ENCODE measurements around the gene SF3B1.
"Not testable (repeated sequence)": the region's sequence is repeated elsewhere in the genome, so short reads cannot be mapped to it uniquely, and the experiment has no call there.

Gene SF3B1, protein sequence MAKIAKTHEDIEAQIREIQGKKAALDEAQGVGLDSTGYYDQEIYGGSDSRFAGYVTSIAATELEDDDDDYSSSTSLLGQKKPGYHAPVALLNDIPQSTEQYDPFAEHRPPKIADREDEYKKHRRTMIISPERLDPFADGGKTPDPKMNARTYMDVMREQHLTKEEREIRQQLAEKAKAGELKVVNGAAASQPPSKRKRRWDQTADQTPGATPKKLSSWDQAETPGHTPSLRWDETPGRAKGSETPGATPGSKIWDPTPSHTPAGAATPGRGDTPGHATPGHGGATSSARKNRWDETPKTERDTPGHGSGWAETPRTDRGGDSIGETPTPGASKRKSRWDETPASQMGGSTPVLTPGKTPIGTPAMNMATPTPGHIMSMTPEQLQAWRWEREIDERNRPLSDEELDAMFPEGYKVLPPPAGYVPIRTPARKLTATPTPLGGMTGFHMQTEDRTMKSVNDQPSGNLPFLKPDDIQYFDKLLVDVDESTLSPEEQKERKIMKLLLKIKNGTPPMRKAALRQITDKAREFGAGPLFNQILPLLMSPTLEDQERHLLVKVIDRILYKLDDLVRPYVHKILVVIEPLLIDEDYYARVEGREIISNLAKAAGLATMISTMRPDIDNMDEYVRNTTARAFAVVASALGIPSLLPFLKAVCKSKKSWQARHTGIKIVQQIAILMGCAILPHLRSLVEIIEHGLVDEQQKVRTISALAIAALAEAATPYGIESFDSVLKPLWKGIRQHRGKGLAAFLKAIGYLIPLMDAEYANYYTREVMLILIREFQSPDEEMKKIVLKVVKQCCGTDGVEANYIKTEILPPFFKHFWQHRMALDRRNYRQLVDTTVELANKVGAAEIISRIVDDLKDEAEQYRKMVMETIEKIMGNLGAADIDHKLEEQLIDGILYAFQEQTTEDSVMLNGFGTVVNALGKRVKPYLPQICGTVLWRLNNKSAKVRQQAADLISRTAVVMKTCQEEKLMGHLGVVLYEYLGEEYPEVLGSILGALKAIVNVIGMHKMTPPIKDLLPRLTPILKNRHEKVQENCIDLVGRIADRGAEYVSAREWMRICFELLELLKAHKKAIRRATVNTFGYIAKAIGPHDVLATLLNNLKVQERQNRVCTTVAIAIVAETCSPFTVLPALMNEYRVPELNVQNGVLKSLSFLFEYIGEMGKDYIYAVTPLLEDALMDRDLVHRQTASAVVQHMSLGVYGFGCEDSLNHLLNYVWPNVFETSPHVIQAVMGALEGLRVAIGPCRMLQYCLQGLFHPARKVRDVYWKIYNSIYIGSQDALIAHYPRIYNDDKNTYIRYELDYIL

DNA sequence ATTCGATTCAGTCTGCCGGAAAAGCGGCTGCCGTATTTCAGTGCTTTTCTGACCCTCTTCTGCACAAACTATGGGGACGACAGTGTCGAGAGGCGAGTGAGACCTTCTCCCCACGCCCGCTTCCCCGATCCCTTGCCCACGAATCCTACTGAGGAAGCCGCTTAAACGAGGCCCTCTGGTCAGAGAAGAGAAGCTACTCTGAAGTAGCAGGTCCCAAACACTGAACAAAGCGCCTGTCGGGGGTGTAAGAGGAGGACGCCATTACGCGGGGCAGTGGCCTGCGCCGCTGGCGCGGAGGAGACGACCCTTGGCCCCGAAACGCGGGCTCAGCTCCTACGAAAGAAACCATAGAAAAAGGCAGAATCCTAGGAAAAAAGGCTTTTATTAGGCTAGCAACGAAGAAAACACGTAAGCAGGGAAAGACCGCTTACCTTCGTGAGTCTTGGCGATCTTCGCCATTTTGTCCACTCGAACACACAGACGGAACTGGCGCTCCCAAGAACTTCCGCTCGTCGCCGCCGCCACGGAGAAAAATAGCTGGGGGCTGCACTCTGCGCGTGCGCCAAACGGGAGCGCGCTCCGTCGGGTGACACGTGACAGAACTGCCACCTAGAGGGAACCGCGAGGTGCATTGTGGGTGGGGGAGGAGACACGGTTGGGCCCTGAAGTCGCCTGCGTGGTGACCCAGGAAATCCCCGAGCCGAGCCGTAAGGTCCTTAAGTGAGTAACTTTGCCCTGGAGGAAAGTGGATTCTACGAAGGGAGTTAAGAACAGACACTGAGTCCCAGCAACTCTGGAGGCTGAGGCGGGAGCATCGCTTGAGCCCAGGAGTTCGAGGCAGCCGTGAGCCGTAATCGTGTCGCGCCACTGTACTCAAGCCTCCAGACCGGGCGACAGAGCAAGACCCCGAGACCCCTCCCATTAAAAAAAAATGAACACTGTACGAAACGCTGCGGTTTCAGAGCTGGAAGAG is at the start of gene SF3B1:
Gene SF3B1 (minus strand): TSS at position 488 of the 973 bp plus-strand sequence. CDS start 29 bp downstream, at position 459.
- DNase-seq: peak; percentile 98

DNA sequence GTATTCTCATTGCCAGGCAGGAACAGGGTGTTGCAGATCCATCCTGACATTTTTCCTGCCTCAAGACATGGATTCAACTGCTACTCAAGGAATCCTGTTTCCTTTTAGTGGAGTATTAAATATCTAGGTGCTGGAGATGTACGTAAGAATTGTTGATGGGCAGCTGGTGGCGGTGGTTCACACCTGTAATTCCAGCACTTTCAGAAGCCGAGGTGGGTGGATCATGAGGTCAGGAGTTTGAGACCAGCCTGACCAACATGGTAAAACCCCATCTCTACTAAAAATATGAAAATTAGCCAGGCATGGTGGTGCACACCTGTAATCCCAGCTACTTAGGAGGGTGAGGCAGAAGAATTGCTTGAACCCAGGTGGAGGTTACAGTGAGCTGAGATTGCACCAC is 49.4 kb upstream of the SF3B1 start:
- not testable (repeated sequence) for DNase-seq

DNA sequence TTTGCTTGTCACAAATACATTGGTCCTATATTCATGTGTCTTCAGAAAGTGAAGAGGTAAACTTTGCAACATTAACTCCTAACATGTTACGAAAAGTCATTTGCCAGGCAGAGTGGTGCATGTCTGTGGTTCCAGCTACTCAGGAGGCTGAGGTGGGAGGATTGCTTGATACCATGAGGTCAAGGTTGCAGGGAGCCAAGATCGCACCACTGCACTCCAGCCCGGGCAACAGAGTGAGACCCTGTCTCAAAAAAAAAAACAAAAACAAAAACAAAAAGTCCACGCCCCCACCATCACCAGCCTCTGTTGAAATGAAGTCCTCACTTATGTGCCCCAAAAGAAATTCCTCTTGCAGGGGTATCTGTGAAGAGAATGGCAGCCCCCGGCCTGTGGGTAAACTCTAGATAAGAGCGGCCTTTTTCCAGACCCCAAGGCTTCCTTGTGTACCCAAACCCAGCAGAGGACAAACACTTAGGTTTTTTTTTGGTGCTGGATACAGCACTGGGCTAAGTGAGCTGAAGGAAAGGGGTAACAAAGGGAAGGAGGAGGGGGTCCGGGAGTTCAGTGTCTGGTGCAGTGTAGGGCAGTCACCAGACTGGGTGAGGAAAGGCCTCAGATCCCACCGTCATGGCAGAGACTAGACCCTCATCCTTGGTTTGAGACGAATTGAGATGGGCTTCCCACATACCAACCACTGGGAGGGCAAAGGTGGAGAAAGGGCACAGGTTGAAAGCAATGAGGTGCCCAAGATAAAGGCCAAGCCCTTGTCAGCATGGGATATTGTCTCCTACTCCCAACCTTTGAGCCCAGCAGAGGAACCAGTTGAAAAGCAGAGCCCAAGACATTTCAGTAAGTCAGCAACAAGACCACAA is 45.6 kb upstream of the SF3B1 start:
- no peak for DNase-seq

DNA sequence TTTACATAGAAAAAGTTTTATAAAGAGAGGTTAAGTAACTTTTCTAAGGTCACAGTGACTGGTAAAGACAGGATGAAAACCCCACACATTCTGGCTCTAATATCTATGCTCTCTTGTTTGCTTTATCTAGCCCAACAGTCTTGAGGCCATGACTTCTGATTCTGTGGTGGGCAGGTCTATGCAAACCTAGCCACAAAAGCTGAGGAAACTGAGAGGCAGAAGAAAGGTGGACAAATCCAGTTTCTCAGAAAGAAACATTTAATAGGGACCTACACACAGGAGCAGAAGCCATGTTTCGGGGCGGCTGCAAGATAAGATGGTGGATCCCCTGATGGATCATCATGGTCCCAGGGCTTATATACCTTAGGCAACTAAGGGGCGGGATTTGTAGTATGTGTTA is 43.0 kb upstream of the SF3B1 start:
- DNase-seq: no peak

DNA sequence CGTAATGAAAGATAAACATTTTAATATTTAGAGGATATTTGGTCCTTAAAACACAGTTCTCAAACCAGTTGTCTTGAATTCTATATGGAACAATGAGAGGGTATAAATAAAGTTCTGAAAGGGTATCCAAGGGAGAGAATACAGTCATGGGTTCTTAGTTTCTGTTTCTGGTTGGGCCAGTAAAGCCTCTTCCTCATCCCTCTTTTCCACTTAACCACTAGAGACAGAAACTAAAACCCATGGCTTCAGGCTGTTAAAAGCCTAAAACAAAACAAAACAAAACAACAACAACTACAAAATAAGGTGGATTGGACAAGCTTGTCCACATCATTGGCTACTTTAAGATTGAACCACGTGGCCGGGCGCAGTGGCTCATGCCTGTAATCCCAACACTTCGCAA is 37.3 kb upstream of the SF3B1 start:
- no peak for DNase-seq

DNA sequence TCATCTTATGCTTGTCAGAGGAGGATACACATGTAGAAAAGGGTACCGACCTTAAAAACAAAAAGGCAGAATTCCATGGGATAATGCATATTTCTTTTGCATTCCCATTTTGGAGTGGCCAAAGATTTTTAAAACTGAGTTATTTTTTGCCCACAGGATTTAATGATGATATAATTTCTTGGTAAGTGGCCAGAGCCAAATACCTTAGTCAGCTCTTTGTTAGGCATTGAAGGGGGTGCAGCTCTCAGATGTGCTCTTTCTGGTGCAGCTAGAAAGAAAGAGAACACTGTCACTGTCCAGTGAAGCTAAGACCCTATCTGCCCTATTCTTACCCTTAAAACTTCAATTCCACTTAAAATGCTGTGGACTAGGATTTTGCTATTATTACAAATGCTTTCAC is 29.3 kb upstream of the SF3B1 start:
- no peak for DNase-seq

DNA sequence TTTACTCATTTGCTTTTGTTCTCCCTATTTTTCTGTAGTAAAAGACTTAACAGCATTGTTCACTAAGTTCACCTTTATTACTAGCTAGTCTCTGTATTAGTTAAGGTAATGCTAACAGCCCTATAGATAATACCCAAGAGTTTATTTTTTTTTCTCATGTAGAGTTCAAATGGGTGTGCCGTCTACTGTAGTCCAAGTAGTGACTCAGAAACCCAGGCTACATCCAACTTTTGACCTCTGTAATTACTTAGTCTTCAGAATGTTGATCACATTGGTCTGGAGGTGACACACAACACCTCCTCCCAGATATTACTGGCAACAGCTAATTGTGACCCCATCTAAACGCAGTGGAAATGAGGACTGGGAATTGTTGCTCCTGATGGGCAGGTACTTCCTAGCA is 26.2 kb upstream of the SF3B1 start:
- no peak for DNase-seq

DNA sequence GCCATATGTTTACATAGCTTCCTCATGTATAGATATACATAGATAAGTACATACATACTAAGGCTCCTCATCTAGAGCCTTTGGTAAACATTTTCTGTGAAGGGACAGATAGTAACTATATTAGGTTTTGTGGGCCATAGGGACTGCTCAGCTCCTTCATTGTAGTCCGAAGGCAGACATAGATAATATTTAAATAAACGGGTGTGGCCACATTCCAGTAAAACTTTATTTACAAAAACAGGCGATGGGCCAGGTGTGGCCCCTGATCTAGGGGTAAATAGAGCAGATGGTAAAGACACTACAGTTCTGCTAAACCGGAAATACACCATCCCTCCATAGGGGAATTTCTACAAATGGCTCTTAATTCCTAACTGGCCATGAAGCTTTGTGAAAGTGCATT is 25.8 kb upstream of the SF3B1 start:
- no peak for DNase-seq

DNA sequence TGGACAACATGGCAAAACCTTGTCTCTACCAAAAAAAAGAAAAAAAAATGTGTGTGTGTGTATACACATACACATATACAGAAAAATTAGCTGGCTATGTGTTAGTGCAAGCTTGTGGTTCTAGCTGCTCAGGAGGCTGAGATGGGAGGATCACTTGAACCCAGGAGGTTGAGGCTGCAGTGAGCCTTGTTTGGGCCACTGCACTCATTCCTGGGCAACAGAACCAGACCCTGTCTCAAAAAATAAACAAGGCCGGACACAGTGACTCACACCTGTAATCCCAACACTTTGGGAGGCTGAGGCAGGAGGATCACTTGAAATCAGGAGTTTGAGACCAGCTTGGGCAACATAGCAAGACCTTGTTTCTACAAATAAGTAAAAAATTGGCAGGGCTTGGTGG is 20.6 kb upstream of the SF3B1 start:
- no peak for DNase-seq

DNA sequence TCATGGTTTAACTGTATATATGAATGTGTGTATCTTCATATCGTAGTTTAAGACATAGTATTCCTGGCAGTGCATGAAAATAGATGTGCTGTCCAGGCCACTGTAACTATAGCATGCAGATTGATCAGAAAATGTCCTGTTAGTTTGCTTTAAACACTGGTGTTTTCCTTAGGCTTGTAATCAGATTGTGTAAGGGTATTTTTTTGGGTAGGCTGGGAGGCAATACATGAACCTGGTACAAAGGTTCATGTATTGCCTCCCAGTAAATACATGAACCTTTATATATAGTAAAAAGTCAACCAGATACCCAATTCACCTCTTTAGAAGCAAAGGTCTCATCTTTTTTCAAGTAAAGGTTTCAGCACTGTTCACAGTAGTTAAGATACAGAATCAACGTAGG is 20.1 kb upstream of the SF3B1 start:
- DNase-seq: no peak

DNA sequence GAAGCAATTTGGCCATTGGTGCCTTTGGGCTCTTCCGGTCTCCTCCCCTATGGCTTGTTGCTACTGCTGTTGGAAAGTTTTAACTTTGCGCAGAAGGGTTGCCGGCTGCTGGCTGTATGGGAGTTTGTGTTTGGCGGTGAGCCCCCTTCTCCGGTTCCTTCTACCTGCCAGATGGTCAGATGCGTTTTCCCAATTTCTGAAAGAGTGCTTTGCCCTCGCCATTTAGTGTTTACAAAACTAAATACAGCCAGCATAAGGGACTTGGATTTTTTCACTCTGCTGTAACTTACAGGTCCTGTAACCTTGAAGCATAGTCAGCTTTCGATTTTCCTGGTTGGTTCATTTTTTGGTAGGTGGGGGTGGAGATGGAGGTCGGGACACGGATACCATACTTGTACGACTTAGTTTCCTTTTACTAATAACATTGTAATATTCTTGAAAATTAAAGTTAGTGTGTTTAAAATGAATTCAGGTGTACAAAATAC is 19.1 kb upstream of the SF3B1 start:
- no peak for DNase-seq

DNA sequence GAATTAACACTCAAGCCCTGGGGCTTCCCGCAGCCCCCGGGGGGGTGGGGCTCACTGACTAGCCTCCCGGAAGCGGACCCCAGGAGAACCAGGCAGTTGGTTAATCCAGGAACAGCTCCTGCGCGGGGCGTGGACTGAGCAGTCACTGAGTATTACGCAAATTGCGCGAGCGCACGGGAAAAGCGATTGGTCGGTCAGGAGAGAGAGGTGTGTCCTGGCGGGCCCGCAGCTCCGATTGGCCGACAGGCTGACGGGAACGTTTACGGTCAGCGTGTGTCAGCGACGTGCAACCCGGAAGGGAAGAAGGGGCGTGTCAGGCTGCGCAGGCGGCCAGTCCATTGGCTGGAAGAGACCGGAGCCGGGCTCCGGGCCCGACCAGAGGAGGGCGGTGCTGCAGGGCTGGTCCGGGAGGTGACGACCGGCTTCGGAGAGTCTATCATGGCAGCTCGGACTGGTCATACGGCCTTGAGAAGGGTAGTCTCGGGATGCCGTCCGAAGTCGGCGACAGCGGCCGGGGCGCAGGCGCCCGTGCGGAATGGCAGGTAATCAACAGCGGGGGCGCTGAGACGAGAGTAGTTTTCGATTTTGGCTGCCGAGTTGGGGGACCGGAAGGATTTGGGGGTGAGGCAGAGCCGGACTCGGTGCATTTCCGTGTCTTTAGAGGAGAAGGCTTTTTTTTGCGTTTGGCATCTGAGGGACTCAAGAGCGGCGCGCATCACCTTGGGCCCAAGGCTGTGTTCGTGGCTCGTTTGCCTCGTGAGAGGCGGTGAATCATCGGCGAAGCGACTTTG is 18.5 kb upstream of the SF3B1 start, which contains the start of gene COQ10B:
Gene COQ10B (plus strand): TSS at position 430 of the 791 bp plus-strand sequence. CDS start 9 bp downstream, at position 439.
- DNase-seq: peak; percentile 97

DNA sequence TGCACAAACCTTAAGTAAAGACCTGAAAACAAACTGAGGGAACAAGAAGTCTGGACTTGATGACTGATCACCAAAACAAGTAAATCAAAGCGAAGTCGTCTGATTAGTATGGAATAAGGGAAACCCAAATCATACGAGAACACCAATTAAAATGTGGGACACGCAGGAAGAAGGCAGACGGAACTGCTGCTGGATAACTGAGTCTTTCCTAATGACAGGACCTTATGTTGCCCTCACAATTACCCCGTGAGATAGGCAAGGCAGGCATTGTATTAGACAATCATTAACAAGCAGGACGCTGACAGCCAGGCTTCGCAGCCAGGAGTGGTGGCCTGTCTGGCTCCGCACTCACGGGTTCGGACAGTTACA is 17.9 kb upstream of the SF3B1 start:
- DNase-seq: no peak

DNA sequence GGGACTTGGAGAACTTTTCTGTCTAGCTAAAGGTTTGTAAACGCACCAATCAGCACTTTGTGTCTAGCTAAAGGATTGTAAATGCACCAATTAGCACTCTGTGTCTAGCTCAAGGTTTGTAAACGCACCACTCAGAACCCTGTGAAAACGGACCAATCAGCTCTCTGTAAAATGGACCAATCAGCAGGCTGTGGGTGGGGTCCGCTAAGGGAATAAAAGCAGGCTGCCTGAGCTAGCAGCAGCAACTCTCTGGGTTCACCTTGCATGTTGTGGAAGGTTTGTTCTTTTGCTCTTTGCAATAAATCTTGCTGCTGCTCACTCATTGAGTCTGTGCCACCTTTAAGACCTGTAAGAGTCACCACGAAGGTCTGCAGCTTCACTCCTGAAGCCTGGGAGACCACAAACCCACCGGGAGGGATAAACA is 16.1 kb upstream of the SF3B1 start:
- DNase-seq: not testable (repeated sequence)

DNA sequence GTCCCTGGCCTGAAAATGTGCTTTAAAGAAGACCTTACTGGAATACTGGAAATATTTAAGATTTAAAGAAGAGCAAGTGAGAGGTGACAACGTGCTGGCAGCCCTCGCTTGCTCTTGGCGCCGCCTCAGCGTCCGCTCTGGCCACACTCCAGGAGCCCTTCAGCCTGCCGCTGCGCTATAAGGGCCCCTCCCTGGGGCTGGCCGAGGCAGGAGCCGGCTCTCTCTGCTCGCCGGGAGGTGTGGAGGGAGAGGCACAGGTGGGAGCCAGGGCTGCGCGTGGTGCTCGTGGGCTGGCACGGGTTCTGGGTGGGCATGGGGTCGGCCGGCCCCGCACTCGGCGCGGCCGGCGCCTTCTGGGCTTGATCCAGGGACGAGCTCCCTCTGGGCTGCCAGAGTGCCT is 15.6 kb upstream of the SF3B1 start:
- DNase-seq: no peak

DNA sequence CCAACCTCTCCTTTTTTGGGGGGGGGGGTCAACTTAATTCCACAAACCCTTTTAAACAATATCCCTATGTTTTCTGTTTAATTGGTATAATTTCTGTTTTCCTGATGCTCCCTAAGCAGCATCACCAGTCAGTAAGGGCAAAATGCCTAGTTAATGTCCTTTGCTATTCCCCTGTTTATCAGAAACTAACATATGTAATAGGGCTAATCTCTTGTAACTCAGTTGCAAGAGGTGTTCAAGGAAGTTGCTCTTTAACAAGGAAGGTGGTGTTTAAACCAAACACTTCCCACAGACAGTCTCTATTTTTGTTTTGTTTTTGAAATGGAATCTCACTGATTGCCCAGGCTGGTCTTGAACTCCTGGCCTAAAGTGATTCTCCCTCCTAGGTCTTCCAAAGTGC is 12.0 kb upstream of the SF3B1 start:
- no peak for DNase-seq

DNA sequence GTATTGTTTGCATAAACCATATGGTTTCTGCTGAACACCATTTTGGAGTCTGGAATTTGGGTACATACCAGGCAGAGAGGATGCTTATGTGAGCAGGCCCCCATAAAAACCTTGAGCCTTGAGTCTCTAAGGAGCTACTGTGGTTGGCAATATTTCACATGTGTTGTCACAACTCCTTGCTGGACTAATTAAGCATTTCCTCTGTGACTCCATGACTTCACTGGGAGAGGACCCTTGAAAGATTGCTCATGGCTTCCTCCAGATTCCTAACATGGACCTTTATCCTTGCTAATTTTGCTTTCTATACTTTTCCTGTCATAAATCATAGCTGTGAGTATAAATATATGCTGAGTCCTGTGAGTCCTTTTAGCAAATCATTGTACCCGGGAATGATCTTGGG is 10.9 kb upstream of the SF3B1 start:
- no peak for DNase-seq

DNA sequence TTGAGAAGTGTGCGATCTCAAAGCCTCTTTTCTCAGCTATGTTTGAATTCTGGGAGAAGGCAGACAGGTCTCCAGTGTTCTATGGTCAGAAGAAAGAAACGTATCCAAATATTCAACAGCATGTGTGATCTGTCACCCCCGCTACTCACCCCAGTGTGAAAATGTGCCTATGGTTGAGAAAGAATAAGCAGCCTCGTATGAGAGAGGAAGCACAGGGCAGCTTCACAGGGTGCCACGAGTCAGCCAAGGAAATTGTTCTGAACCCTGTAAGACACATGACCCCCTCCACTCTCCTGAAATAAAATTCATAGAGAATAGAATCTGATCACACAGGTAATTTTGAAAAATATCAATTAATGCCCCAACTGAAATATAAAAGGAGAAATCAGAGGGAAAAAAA is 8.0 kb upstream of the SF3B1 start:
- DNase-seq: no peak

DNA sequence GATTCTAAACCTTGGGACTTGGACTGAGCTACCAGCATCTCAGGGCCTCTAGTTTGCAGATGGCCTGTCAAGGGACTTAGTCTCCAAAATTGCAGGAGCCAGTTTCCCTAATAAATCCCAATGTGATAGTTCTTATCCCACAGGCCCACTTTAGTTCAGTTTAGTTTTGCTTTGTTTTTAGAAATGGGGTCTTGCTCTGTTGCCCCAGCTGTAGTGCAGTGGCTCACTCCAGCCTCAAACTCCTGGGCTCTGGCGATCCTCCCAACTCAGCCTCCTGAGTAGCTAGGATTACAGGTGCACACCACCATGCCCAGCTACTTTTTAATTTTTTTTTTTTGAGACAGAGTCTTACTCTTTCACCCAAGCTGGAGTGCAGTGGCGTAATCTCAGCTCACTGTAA is 2.6 kb upstream of the SF3B1 start:
- DNase-seq: no peak
